Subcutaneous adipose tissue (tissue), 4 donors: ENCODE measurements around the gene SCN3A. TPM values are rescaled to one million over a fixed set of nuclear protein-coding genes. Genes with fewer than 3 reads are reported as not detected.

ENCODE experiments used
- total RNA-seq, 4 donors: library from RNA; depleted of rRNA; stranded (reverse); fragments of >200 nt; gene quantifications; one replicate each; pipeline ENCODE4 v1.1.0, GENCODE V29; 2016
- TF ChIP-seq, protein P1 (sequence below): fragments of 450-650 bp; IDR thresholded peaks from one replicate; pipeline ENCODE4 v1.5.1; 2016; ENCODE audit warnings: low read depth, mild to moderate bottlenecking, control low read depth, antibody characterized with exemption, moderate library complexity

SCN3A gene
- total RNA-seq, 4 donors from 2014 or later: 0.38 to 2.6 (median 0.66) TPM

GRCh38 chr2:165192729-165193128, 11.1 kb downstream of the SCN3A start:
- TF ChIP-seq, protein P1, sequence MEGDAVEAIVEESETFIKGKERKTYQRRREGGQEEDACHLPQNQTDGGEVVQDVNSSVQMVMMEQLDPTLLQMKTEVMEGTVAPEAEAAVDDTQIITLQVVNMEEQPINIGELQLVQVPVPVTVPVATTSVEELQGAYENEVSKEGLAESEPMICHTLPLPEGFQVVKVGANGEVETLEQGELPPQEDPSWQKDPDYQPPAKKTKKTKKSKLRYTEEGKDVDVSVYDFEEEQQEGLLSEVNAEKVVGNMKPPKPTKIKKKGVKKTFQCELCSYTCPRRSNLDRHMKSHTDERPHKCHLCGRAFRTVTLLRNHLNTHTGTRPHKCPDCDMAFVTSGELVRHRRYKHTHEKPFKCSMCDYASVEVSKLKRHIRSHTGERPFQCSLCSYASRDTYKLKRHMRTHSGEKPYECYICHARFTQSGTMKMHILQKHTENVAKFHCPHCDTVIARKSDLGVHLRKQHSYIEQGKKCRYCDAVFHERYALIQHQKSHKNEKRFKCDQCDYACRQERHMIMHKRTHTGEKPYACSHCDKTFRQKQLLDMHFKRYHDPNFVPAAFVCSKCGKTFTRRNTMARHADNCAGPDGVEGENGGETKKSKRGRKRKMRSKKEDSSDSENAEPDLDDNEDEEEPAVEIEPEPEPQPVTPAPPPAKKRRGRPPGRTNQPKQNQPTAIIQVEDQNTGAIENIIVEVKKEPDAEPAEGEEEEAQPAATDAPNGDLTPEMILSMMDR: no peak

GRCh38 chr2:165191096-165191728, 12.6 kb downstream of the SCN3A start:
- TF ChIP-seq, protein P1: no peak

- TF ChIP-seq, protein P1: no peak
Measured at GRCh38 chr2:165185633-165186032, 18.2 kb downstream of the SCN3A start.

- TF ChIP-seq, protein P1: no peak
Measured at GRCh38 chr2:165182029-165182428, 21.8 kb downstream of the SCN3A start.

GRCh38 chr2:165176780-165177179, 27.1 kb downstream of the SCN3A start:
- TF ChIP-seq, protein P1: no peak

GRCh38 chr2:165173215-165173614, 30.6 kb downstream of the SCN3A start:
- TF ChIP-seq, protein P1: no peak

DNA sequence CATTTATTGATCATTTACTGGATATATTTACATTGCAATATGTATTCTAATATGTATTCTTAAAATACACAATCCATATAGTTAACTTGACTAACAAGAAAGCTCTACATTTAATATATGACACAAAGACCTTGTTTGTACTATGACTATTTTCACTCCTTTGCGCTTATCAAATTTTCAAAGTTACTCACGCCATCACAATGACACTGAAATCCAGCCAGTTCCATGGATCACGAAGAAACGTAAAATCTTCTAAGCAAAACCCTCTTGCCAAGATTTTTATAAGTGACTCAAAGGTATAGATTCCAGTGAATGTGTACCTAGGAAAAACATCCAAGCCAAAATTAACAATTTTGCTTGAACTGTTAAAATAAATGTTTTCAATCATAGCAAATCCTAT, 39.6 kb downstream of the SCN3A start:
- TF ChIP-seq, protein P1: no peak
